Endothelial cell of umbilical vein (primary cell): ENCODE results near the gene COL1A1.

ENCODE experiments used
- EZH2 ChIP-seq: IDR thresholded peaks from 2 replicates; pipeline ENCODE4 v1.6.1; 2012; ENCODE audit warnings: borderline replicate concordance, low read depth, mild to moderate bottlenecking, moderate library complexity, low read length, inconsistent platforms; ENCODE audit not compliant: severe bottlenecking
- FOS ChIP-seq: IDR thresholded peaks from 2 replicates; pipeline ENCODE4 v1.6.1; 2011; ENCODE audit warnings: mild to moderate bottlenecking, low read length, moderate library complexity, borderline replicate concordance; ENCODE audit not compliant: insufficient read depth
- JUN ChIP-seq: IDR thresholded peaks from 2 replicates; pipeline ENCODE4 v1.6.1; 2011; ENCODE audit warnings: borderline replicate concordance, low read depth; ENCODE audit not compliant: insufficient read length, insufficient read depth
- MYC ChIP-seq: IDR thresholded peaks from one replicate; pipeline ENCODE4 v1.6.1; 2011; ENCODE audit warnings: mild to moderate bottlenecking, low read depth, low read length
- POLR2A ChIP-seq: IDR thresholded peaks from 2 replicates; pipeline ENCODE4 v1.6.1; 2012; ENCODE audit warnings: low read depth, mild to moderate bottlenecking, control low read depth, low read length
- POLR2AphosphoS5 ChIP-seq: IDR thresholded peaks from 2 replicates; pipeline ENCODE4 v1.6.1; 2012; ENCODE audit warnings: low read depth, mild to moderate bottlenecking, control low read depth, low read length, moderate library complexity; ENCODE audit not compliant: insufficient read depth
- TF ChIP-seq, protein P1 (sequence below), 2 donors: IDR thresholded peaks; 1 replicate in 1 of 2; 2 replicates in 1 of 2; pipeline ENCODE4 v1.5.1; 2011; ENCODE audit warnings: low read length in 2 of 2, mild to moderate bottlenecking in 2 of 2, moderate library complexity in 2 of 2, control low read depth in 1 of 2, inconsistent platforms in 1 of 2, low read depth in 1 of 2; ENCODE audit not compliant: insufficient read depth in 1 of 2; ENCODE audit errors: extremely low read depth in 1 of 2
- TF ChIP-seq, protein P2 (sequence below): IDR thresholded peaks from 2 replicates; pipeline ENCODE4 v1.6.1; 2011; ENCODE audit not compliant: insufficient read depth, insufficient read length

DNA sequence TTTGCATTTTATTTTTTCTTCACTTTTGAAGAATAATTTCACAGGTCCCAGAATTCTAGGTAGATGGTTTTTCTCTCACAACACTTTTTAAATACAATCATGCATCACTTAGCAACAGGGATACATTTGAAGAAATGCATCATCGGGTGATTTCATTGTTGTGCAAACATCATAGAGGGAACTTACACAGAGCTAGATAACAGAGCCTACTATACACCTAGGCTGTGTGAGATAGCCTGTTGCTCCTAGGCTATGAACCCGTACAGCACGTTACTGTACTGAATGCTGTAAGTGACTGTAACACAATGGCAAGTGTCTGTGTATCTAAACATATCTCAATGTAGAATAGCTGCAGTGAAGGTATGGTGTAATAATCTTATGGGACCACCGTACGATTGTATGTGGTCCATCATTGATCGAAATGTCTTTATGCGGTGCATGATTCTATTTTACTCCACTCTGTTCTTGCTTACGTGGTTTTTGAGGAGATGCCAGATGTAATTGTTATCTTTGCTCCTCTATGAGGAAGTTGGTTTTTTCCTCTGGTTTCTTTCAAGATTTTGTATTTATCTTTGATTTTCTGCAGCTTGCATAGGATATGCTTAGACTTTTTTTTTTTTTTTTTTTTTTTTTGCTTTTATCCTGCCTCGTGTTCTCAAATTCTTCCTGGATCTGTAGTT is 37.3 kb upstream of the COL1A1 start:
- TF ChIP-seq, protein P1, sequence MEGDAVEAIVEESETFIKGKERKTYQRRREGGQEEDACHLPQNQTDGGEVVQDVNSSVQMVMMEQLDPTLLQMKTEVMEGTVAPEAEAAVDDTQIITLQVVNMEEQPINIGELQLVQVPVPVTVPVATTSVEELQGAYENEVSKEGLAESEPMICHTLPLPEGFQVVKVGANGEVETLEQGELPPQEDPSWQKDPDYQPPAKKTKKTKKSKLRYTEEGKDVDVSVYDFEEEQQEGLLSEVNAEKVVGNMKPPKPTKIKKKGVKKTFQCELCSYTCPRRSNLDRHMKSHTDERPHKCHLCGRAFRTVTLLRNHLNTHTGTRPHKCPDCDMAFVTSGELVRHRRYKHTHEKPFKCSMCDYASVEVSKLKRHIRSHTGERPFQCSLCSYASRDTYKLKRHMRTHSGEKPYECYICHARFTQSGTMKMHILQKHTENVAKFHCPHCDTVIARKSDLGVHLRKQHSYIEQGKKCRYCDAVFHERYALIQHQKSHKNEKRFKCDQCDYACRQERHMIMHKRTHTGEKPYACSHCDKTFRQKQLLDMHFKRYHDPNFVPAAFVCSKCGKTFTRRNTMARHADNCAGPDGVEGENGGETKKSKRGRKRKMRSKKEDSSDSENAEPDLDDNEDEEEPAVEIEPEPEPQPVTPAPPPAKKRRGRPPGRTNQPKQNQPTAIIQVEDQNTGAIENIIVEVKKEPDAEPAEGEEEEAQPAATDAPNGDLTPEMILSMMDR (IDR thresholded peaks at IDR 0.05; ENCODE audit: extremely low read depth in 1 of 2, insufficient read depth in 1 of 2, low read depth in 1 of 2, low read length in 2 of 2) = no peak
- TF ChIP-seq POLR2AphosphoS5 (no peak), POLR2A (no peak), MYC (no peak), FOS (no peak), EZH2 (no peak), JUN (no peak)
- TF ChIP-seq, protein P2, sequence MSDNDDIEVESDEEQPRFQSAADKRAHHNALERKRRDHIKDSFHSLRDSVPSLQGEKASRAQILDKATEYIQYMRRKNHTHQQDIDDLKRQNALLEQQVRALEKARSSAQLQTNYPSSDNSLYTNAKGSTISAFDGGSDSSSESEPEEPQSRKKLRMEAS = no peak
